Loucy (cell line): ENCODE measurements around the gene CHRNA5.

Experiments
- H2AFZ ChIP-seq: fragments of 200-600 bp; sonication (generic); 2 replicates; pipeline ENCODE4 v1.6.0; 2016; ENCODE audit warnings: antibody characterized with exemption, mild to moderate bottlenecking, low read length, moderate library complexity
- H3F3A ChIP-seq: fragments of 200-600 bp; 2 replicates; pipeline ENCODE4 v1.6.0; 2016; ENCODE audit warnings: antibody characterized with exemption, low read depth, mild to moderate bottlenecking
- H3K27me3 ChIP-seq: fragments of 200-600 bp; sonication (generic); 2 replicates; pipeline ENCODE4 v1.6.1; 2014; ENCODE audit warnings: low read length, mild to moderate bottlenecking; ENCODE audit not compliant: insufficient read depth, poor library complexity, severe bottlenecking
- H3K36me3 ChIP-seq: fragments of 200-600 bp; sonication (generic); 2 replicates; pipeline ENCODE4 v1.6.1; 2016; ENCODE audit warnings: low read length; ENCODE audit not compliant: insufficient read depth
- H3K4me1 ChIP-seq: fragments of 200-600 bp; sonication (generic); 2 replicates; pipeline ENCODE4 v1.5.1; 2014; ENCODE audit warnings: low read length, mild to moderate bottlenecking; ENCODE audit not compliant: insufficient read depth, poor library complexity, severe bottlenecking
- H3K4me2 ChIP-seq: fragments of 200-600 bp; sonication (generic); 2 replicates; pipeline ENCODE4 v1.6.0; 2014; ENCODE audit warnings: antibody characterized with exemption, low read length, low read depth, mild to moderate bottlenecking; ENCODE audit not compliant: poor library complexity, severe bottlenecking
- H3K4me3 ChIP-seq: fragments of 200-600 bp; sonication (generic); 2 replicates; pipeline ENCODE4 v1.5.1; 2014; ENCODE audit warnings: low read length, mild to moderate bottlenecking, mixed read lengths; ENCODE audit not compliant: poor library complexity, severe bottlenecking
- H3K79me2 ChIP-seq: fragments of 200-600 bp; sonication (generic); 2 replicates; pipeline ENCODE4 v1.6.1; 2014; ENCODE audit warnings: low read length; ENCODE audit not compliant: insufficient read depth
- H3K9ac ChIP-seq: fragments of 200-600 bp; sonication (generic); 2 replicates; pipeline ENCODE4 v1.6.0; 2014; ENCODE audit warnings: mild to moderate bottlenecking, low read depth, low read length, moderate library complexity; ENCODE audit not compliant: poor library complexity, severe bottlenecking
- H3K9me2 ChIP-seq: fragments of 200-600 bp; sonication (generic); replicated peaks from 2 replicates; pipeline ENCODE4 v1.6.1; 2016; ENCODE audit warnings: low read depth, low read length, mixed read lengths
- H3K9me3 ChIP-seq: fragments of 200-600 bp; sonication (generic); 2 replicates; pipeline ENCODE4 v1.6.1; 2014; ENCODE audit warnings: mild to moderate bottlenecking, antibody characterized with exemption, low read length, low read depth; ENCODE audit not compliant: insufficient read depth
- H4K20me1 ChIP-seq: fragments of 200-600 bp; sonication (generic); 2 replicates; pipeline ENCODE4 v1.6.0; 2014; ENCODE audit warnings: antibody characterized with exemption, low read length, mild to moderate bottlenecking; ENCODE audit not compliant: insufficient read depth, poor library complexity, severe bottlenecking
- CTCF ChIP-seq: fragments of 200-600 bp; sonication (generic); conservative IDR thresholded peaks from 2 replicates; pipeline ENCODE4 v1.5.1; 2014; ENCODE audit warnings: mild to moderate bottlenecking, antibody characterized with exemption, low read length
- EZH2phosphoT487 ChIP-seq: fragments of 200-600 bp; IDR thresholded peaks from 2 replicates; pipeline ENCODE4 v1.6.1; 2018; ENCODE audit warnings: antibody characterized with exemption, mild to moderate bottlenecking, moderate library complexity, borderline replicate concordance

The CHRNA5 gene

DNA sequence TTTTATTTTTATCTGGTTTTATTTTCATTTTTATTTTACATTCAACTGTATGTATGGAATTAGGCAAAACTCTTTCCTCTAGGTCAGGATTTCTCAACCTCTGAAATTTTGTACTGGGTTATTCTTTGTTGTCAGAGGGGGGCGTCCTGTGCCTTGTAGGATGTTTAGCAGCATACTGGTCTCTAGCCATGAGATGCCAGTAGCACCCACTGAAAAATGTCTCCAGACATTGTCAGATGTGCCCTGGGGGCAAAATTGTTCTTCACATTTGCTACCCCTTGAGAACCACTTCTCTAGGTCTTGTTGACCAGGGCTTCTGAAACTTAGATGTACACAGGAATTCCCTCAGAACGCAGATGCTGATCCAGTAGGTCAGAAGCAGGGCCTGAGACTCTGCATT, 5.4 kb downstream of the CHRNA5 start:
- Histone ChIP-seq H3K4me3 (peak overlapping the region; percentile 19), H3K9me3 (no peaks in the 10 kb centered on the region), H3K4me2 (peak overlapping the region; percentile 51), H3K9me2 (no peaks in the 10 kb centered on the region), H3F3A (no peaks in the 10 kb centered on the region; the same call in 1 of the 2 replicates), H3K79me2 (peaks cover 85% of the 10 kb centered on the region), H3K27me3 (no peaks in the 10 kb centered on the region), H2AFZ (no peak overlapping the region), H3K36me3 (no peaks in the 10 kb centered on the region), H3K9ac (no peak overlapping the region), H3K4me1 (peaks cover 42% of the 10 kb centered on the region), H4K20me1 (peaks cover 25% of the 10 kb centered on the region)
- TF ChIP-seq CTCF (peak; percentile 59), EZH2phosphoT487 (no peak)

GRCh38 chr15:78571382-78571781, 6.1 kb downstream of the CHRNA5 start:
- H3K4me3 ChIP-seq, result no peak overlapping the region
- H3K36me3 ChIP-seq, result no peaks in the 10 kb centered on the region
- TF ChIP-seq EZH2phosphoT487, result no peak
- no peak for TF ChIP-seq CTCF
- H3F3A ChIP-seq, result no peaks in the 10 kb centered on the region; the same call in 1 of the 2 replicates
- no peak overlapping the region for H3K9ac ChIP-seq
- no peak overlapping the region for H2AFZ ChIP-seq
- H3K27me3 ChIP-seq, result no peaks in the 10 kb centered on the region
- peaks cover 86% of the 10 kb centered on the region for H3K79me2 ChIP-seq
- peak overlapping the region; percentile 51 for H3K4me2 ChIP-seq
- no peaks in the 10 kb centered on the region for H3K9me2 ChIP-seq
- H3K4me1 ChIP-seq, result peaks cover 39% of the 10 kb centered on the region
- H3K9me3 ChIP-seq, result no peaks in the 10 kb centered on the region
- peaks cover 25% of the 10 kb centered on the region for H4K20me1 ChIP-seq

- no peak overlapping the region for H3K4me3 ChIP-seq
- no peak overlapping the region for H3K4me2 ChIP-seq
- H3K36me3 ChIP-seq, result no peaks in the 10 kb centered on the region
- no peaks in the 10 kb centered on the region; the same call in 1 of the 2 replicates for H3F3A ChIP-seq
- no peaks in the 10 kb centered on the region for H3K9me2 ChIP-seq
- no peak for TF ChIP-seq CTCF
- H3K79me2 ChIP-seq, result peaks cover 79% of the 10 kb centered on the region
- H3K27me3 ChIP-seq, result no peaks in the 10 kb centered on the region
- H4K20me1 ChIP-seq, result peaks cover 25% of the 10 kb centered on the region
- no peaks in the 10 kb centered on the region for H3K9me3 ChIP-seq
- H3K4me1 ChIP-seq, result peaks cover 23% of the 10 kb centered on the region
- no peak overlapping the region for H3K9ac ChIP-seq
- no peak overlapping the region for H2AFZ ChIP-seq
Observed at GRCh38 chr15:78573416-78573815, 8.1 kb downstream of the CHRNA5 start.
